Spinal cord (tissue), 10 donors: Measurements from ENCODE around the gene NEK2. TPM values are rescaled to one million over a fixed set of nuclear protein-coding genes. Genes with fewer than 3 reads are reported as not detected.
A peak's percentile ranks its signal among the peaks of the same experiment; 100 is the strongest.

Experiments used
- DNase-seq, 6 donors: peaks; one replicate each; pipeline versions ENCODE4 v3.0.0 to v3.0.0-alpha.2; 2013 to 2015; ENCODE audit warnings: low spot score in 6 of 6, low read depth in 4 of 6
- H3K27ac ChIP-seq: one replicate; pipeline ENCODE4 v1.5.1; 2013; ENCODE audit warnings: low read depth, low read length, control low read depth
- H3K27me3 ChIP-seq: one replicate; pipeline ENCODE4 v1.6.1; 2013; ENCODE audit warnings: low read length; ENCODE audit not compliant: control insufficient read depth, insufficient read depth
- H3K36me3 ChIP-seq: one replicate; pipeline ENCODE4 v1.6.1; 2013; ENCODE audit warnings: low read length; ENCODE audit not compliant: control insufficient read depth, insufficient read depth
- H3K4me1 ChIP-seq: one replicate; pipeline ENCODE4 v1.6.1; 2013; ENCODE audit warnings: low read length; ENCODE audit not compliant: control insufficient read depth, insufficient read depth
- H3K4me3 ChIP-seq: one replicate; pipeline ENCODE4 v1.5.1; 2013; ENCODE audit warnings: low read depth, low read length, control low read depth
- H3K9me3 ChIP-seq: one replicate; pipeline ENCODE4 v1.6.1; 2013; ENCODE audit warnings: low read length; ENCODE audit not compliant: control insufficient read depth, insufficient read depth
- WGBS: methylation state at CpG from one replicate; pipeline ENCODE4 v1.1.5; 2013; ENCODE audit warnings: missing lambda C conversion rate; ENCODE audit not compliant: insufficient coverage; 5-methylcytosine and 5-hydroxymethylcytosine counted together
- polyA plus RNA-seq, 2 donors: library from polyadenylated mRNA; unstranded; fragments of 120-200 nt; gene quantifications; one replicate each; pipeline ENCODE4 v1.2.1, GENCODE V29; 2013; ENCODE audit not compliant: insufficient read length in 2 of 2
- total RNA-seq, 2 donors: library from RNA; depleted of rRNA in 1 of 2; stranded (reverse); fragments of 120-200 nt in 1 of 2; fragments of >200 nt in 1 of 2; gene quantifications; one replicate each; pipeline versions ENCODE4 v1.2.3 to v1.2.4, GENCODE V29; 2013 to 2014
- donor health status: healthy.

The NEK2 gene
- total and polyA plus RNA-seq, 4 donors = 6.9 to 10.2 (median 8.2) TPM

DNA sequence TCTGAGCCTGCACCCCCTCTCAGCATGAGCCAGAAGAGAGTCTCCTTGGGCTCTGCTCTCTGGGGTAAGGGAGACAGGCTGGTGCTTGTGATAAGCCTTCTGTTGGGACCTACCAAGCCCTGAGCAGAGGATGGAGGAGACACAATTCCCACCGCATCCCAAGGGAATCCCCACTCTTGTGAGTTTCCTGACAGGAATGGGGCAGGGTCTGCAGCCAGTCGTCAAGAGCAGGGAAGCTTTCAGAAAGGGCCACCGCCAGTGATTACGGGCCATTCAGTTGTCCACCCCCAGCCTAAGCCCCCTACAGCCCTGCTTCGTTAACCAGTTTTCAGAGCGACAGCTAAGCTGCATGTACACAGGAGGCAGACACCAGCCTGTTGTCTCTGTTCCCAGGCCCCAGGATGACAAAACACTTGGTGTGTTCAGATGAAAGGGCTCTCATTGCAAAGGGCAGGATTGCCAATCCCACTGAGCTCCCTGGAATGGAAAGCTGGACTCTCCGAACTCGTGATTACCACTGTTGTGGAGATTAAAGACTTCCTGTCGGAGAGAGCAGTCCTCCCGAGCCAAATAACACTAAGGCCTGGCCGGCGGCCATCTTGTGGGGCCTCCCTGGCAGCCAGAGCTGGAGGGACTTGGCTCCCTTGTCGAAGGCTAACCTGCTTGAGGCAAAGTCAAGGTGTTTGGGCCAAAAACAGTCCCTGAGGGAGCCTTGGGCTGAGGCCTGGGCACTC lies 59.0 kb downstream of the NEK2 start:
- 41% methylated on average over 13 of the region's 13 CpGs for WGBS
- peak overlapping the region; percentile 16 for H3K27ac ChIP-seq
- DNase-seq = peak in 3 of 6 donors; percentile 29 to 87 (median 49)

DNA sequence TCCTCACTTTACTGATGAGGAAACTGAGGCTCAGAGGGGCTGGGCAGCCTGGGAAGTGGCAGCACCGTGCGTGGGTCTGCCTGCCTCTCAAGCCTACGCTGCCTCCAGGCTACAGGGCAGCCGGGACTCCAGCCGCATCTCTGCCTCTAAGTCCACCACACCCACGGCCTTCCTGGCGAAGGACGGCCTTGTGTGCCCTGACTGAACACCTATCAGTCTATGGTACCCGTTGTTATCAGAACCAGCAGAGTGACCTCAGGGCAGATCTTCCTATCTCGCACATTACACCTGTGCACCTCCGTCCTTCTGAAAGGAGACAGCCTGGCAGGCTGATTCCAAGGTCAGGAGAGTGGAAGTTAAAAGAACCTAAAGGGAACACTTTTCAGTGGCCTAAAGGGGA lies 60.8 kb downstream of the NEK2 start:
- H3K36me3 ChIP-seq = no peaks in the 10 kb centered on the region
- H3K27me3 ChIP-seq = no peaks in the 10 kb centered on the region
- no peak overlapping the region for H3K4me3 ChIP-seq
- no peaks in the 10 kb centered on the region for H3K9me3 ChIP-seq
- WGBS = 97% methylated on average over 11 of the region's 11 CpGs
- no peak for DNase-seq
- H3K4me1 ChIP-seq = peaks cover 23% of the 10 kb centered on the region
- H3K27ac ChIP-seq = no peak overlapping the region

More for the DNA sequence above, 59.0 kb downstream of the NEK2 start:
- no peak overlapping the region for H3K4me3 ChIP-seq
- H3K4me1 ChIP-seq = peaks cover 24% of the 10 kb centered on the region
- H3K27me3 ChIP-seq = no peaks in the 10 kb centered on the region
- H3K36me3 ChIP-seq = no peaks in the 10 kb centered on the region
- H3K9me3 ChIP-seq = no peaks in the 10 kb centered on the region

GRCh38 chr1:211613951-211614350 lies 61.5 kb downstream of the NEK2 start:
- WGBS = no CpG with 5 or more reads among the region's 5 CpGs
- Histone ChIP-seq H3K4me1 (peaks cover 23% of the 10 kb centered on the region), H3K27ac (no peak overlapping the region), H3K9me3 (no peaks in the 10 kb centered on the region), H3K27me3 (no peaks in the 10 kb centered on the region), H3K36me3 (no peaks in the 10 kb centered on the region), H3K4me3 (no peak overlapping the region)
- DNase-seq = no peak

DNA sequence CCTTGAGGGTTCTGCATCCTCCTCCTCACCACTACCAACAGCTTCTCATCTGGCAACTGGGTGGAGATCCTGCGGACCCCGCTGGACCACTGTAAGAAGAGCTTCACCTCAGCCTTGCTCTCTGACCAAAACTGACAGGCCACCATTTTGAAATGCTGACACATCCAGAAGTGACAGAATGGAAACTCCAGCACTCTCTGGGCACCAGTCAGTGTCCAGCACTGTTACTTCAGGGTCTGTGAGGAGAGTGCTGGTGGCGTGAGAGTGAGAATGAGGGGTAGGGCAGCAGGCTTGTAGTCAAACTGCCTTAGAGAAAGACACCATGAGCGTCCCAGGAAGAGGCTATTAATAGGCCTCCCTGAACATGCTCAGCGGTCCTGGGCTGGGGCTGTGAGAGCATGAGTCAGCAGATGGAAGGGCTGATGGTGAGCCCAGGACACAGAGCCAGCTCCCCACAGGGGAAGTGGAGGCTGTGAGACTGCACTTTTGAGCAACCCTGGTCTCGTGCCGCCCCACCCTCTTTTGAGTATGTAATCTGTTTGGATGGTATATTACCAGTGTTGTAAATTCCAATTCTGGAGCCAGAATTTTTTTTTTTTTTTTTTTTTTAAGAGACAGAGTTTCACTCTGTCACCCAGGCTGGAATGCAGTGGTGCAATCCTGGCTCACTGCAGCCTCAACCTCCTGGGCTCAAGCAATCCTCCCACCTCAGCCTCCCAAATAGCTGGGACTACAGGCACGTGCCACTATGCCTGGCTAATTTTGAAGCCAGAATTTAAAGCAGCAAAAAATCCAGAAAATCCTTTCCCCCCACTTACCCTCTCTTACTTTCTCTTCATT lies 62.1 kb downstream of the NEK2 start:
- H3K27me3 ChIP-seq = no peaks in the 10 kb centered on the region
- DNase-seq = no peak
- H3K4me1 ChIP-seq = peaks cover 23% of the 10 kb centered on the region
- H3K27ac ChIP-seq = peak overlapping the region; percentile 25
- H3K36me3 ChIP-seq = no peaks in the 10 kb centered on the region
- H3K9me3 ChIP-seq = no peaks in the 10 kb centered on the region
- 88% methylated on average over 6 of the region's 8 CpGs for WGBS
- H3K4me3 ChIP-seq = no peak overlapping the region

DNA sequence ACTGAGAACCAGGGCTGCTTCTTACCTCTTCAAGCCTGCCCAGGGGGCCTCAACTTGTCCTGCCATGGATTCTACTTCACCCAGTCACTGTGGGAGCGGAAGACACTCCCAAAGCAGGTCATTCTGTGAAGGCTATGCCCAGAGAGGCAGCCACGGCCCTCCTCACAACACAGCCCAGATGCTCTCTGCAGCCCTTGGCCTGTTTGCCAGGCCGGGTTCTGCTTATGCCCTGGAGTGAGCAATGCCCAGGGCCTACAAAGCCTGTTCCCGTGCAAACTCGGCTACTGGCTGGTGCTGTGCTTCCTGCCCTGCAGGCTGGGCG lies 62.7 kb downstream of the NEK2 start:
- DNase-seq = no peak
- Histone ChIP-seq H3K9me3 (no peaks in the 10 kb centered on the region), H3K27ac (no peak overlapping the region), H3K4me3 (no peak overlapping the region), H3K4me1 (peaks cover 23% of the 10 kb centered on the region), H3K36me3 (no peaks in the 10 kb centered on the region), H3K27me3 (no peaks in the 10 kb centered on the region)
- 90% methylated on average over 6 of the region's 6 CpGs for WGBS

Other genes starting within 250 kb of the NEK2 start
- under 1 TPM in 1 of 2 donors, not detected in 1; 0.17 TPM for gene RD3, start 183.5 kb downstream of the NEK2 start, total RNA-seq
- under 1 TPM; 0.10 to 0.11 TPM for gene RD3, start 183.5 kb downstream of the NEK2 start, polyA plus RNA-seq
- 10 to 100 TPM; 21.6 to 37.3 TPM for gene SLC30A1, start 96.5 kb downstream of the NEK2 start, total RNA-seq
- 10 to 100 TPM; 17.0 to 29.3 TPM for gene SLC30A1, start 96.5 kb downstream of the NEK2 start, polyA plus RNA-seq
- 10 to 100 TPM; 44.9 to 73.0 TPM for gene LPGAT1, start 155.1 kb upstream of the NEK2 start, total RNA-seq
- 10 to 100 TPM; 25.6 to 29.2 TPM for gene LPGAT1, start 155.1 kb upstream of the NEK2 start, polyA plus RNA-seq